Spinal cord (tissue), 10 donors: ENCODE results near the gene CFAP20. TPM values are rescaled to one million over a fixed set of nuclear protein-coding genes. Genes with fewer than 3 reads are reported as not detected.

Experiments
- DNase-seq, 6 donors: peaks; one replicate each; pipeline versions ENCODE4 v3.0.0 to v3.0.0-alpha.2; 2013 to 2015; ENCODE audit warnings: low spot score in 6 of 6, low read depth in 4 of 6
- H3K27ac ChIP-seq: one replicate; pipeline ENCODE4 v1.5.1; 2013; ENCODE audit warnings: low read depth, low read length, control low read depth
- H3K27me3 ChIP-seq: one replicate; pipeline ENCODE4 v1.6.1; 2013; ENCODE audit warnings: low read length; ENCODE audit not compliant: control insufficient read depth, insufficient read depth
- H3K36me3 ChIP-seq: one replicate; pipeline ENCODE4 v1.6.1; 2013; ENCODE audit warnings: low read length; ENCODE audit not compliant: control insufficient read depth, insufficient read depth
- H3K4me1 ChIP-seq: one replicate; pipeline ENCODE4 v1.6.1; 2013; ENCODE audit warnings: low read length; ENCODE audit not compliant: control insufficient read depth, insufficient read depth
- H3K4me3 ChIP-seq: one replicate; pipeline ENCODE4 v1.5.1; 2013; ENCODE audit warnings: low read depth, low read length, control low read depth
- H3K9me3 ChIP-seq: one replicate; pipeline ENCODE4 v1.6.1; 2013; ENCODE audit warnings: low read length; ENCODE audit not compliant: control insufficient read depth, insufficient read depth
- WGBS: methylation state at CpG from one replicate; pipeline ENCODE4 v1.1.5; 2013; ENCODE audit warnings: missing lambda C conversion rate; ENCODE audit not compliant: insufficient coverage; 5-methylcytosine and 5-hydroxymethylcytosine counted together
- polyA plus RNA-seq, 2 donors: library from polyadenylated mRNA; unstranded; fragments of 120-200 nt; gene quantifications; one replicate each; pipeline ENCODE4 v1.2.1, GENCODE V29; 2013; ENCODE audit not compliant: insufficient read length in 2 of 2
- total RNA-seq, 2 donors: library from RNA; depleted of rRNA in 1 of 2; stranded (reverse); fragments of 120-200 nt in 1 of 2; fragments of >200 nt in 1 of 2; gene quantifications; one replicate each; pipeline versions ENCODE4 v1.2.3 to v1.2.4, GENCODE V29; 2013 to 2014
- donor health status: healthy.

Gene CFAP20
- total and polyA plus RNA-seq, 4 donors: 84.6 to 122 (median 107) TPM

DNA sequence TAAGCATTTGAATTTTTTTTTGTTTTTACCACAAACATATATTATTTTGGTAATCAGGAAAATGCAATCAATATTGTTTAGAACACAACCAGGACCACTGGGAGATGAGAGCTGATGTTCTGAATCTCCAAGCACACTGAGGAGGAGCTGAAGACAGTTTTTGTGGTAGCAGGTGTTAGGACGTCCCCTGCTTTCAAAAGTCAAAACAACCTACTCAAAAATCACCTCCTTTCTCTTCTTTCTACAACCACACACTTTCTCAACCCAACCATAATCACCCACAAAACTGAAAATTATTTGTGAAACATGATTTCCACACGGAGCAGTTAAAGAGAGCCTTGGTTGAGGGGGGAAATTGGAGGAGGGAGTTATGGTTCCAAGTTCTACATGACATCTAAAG lies 26.7 kb upstream of the CFAP20 start:
- WGBS: no CpG with 5 or more reads among the region's 2 CpGs
- no peak for DNase-seq
- Histone ChIP-seq H3K9me3 (no peaks in the 10 kb centered on the region), H3K36me3 (peaks cover 16% of the 10 kb centered on the region), H3K27me3 (no peaks in the 10 kb centered on the region), H3K4me3 (no peak overlapping the region), H3K27ac (no peak overlapping the region), H3K4me1 (no peaks in the 10 kb centered on the region)

DNA sequence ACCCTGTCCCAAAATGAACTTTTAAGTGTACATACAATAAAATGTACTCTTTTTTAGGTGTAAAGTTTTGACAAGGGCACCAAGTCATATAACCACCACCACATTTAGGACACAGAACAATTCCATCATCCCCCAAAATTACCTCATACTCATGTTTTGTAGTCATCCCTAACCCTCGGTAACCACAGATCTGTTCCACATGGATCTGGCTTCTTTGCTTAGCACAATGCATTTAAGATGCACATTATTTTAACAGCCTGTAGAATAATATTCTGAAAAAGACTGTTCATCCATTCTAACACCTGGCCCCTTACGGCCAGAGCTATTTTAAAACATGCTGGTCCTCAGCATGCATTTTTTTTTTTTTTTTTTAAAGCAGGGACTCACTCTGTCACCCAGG lies 25.2 kb upstream of the CFAP20 start:
- no peak overlapping the region for H3K27ac ChIP-seq
- no peak overlapping the region for H3K4me3 ChIP-seq
- no peaks in the 10 kb centered on the region for H3K9me3 ChIP-seq
- H3K4me1 ChIP-seq: no peaks in the 10 kb centered on the region
- peaks cover 8% of the 10 kb centered on the region for H3K36me3 ChIP-seq
- no peaks in the 10 kb centered on the region for H3K27me3 ChIP-seq
- no peak for DNase-seq
- 85% methylated on average over 2 of the region's 2 CpGs for WGBS

DNA sequence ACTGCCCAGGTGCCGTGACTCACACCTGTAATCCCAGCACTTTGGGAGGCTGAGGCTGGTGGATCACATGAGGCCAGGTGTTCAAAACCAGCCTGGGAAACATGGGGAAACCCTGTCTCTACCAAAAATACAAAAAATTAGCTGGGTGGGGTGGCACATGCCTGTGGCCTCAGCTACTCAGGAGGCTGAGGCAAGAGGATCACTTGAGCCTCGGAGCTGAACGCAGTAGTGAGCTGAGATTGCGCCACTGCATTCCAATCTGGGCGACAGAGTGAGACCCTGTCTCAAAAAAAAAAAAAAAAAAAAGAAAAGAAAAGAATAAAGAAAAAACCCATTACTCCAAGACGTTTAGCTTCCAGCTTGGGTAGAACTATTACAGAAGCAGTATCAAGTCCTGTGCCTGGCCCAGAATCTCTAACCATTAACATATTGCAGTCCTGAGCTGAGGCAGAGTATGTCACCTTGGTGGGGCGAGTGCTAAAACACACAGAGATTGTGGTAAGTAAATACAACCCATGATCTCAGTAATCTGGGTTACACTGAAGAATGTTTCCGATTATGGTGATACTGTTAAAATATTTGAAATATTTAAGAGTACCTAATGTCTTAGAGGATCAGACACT lies 23.2 kb upstream of the CFAP20 start:
- Histone ChIP-seq H3K27ac (no peak overlapping the region), H3K36me3 (no peaks in the 10 kb centered on the region), H3K27me3 (no peaks in the 10 kb centered on the region), H3K4me3 (no peak overlapping the region), H3K9me3 (no peaks in the 10 kb centered on the region), H3K4me1 (no peaks in the 10 kb centered on the region)
- DNase-seq: no peak
- WGBS: 91% methylated on average over 4 of the region's 8 CpGs

DNA sequence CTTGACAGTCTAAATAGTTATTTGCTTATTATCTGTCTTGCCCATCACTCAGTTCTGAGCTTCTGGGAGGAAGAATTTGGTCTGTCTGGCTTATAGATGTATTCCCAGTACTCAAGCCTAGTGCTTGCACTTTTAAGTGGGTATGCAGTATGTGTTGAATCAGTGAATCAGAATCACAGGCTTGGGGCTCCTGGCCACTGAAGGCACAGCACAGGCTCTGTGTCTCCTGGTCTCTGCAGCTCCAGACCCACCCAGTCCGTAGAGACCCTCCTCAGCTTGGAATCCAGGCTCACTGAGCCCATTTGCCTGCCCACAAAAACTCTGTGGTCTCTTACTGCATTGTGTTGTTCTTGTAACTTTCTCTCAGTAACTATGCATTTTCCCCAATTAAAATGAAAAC lies 19.3 kb upstream of the CFAP20 start:
- no peak for DNase-seq
- no peaks in the 10 kb centered on the region for H3K36me3 ChIP-seq
- H3K27ac ChIP-seq: no peak overlapping the region
- H3K27me3 ChIP-seq: no peaks in the 10 kb centered on the region
- no peak overlapping the region for H3K4me3 ChIP-seq
- no peaks in the 10 kb centered on the region for H3K9me3 ChIP-seq
- no peaks in the 10 kb centered on the region for H3K4me1 ChIP-seq
- 100% methylated on average over 1 of the region's 1 CpG for WGBS

DNA sequence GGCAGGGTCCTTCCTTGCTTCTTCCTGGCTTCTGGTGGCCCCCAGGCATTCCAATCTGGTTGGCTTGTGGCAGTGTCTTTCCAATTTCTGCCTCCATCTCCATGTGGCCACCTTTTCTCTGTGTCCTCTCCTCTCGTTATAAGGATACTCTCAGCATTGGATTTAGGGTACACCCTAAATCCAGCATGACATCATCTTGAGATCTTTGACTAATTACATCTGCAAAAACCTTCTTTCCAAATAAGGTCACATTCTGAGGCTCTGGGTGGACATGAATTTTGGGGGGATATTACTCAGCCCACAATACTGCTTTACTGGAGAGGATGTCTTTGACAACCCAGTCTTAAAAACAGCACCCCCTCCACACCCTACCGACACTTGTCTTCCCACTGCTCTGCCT lies 18.9 kb upstream of the CFAP20 start:
- no peak for DNase-seq
- 100% methylated on average over 1 of the region's 2 CpGs for WGBS
- no peak overlapping the region for H3K4me3 ChIP-seq
- H3K9me3 ChIP-seq: no peaks in the 10 kb centered on the region
- no peaks in the 10 kb centered on the region for H3K36me3 ChIP-seq
- H3K27me3 ChIP-seq: no peaks in the 10 kb centered on the region
- no peak overlapping the region for H3K27ac ChIP-seq
- H3K4me1 ChIP-seq: no peaks in the 10 kb centered on the region

DNA sequence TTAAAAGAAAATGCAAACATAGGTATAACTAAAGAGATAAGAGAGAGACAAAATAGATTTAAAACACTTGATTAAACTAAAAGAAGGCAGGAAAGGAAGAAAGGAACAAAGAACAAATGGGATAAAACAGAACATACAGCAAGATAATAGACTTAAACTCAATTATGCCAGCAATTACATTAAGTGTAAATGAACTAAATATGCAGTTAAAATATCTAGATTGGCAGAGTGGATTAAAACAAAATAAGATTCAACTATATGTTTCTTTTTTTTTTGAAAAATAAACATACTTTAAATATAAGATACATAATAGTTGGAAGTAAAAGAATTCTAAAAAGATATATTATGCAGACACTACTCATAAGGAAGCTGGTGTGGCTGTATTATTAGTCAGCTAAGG lies 9.7 kb upstream of the CFAP20 start:
- no peak overlapping the region for H3K4me3 ChIP-seq
- peaks cover 2% of the 10 kb centered on the region for H3K36me3 ChIP-seq
- DNase-seq: no peak
- H3K9me3 ChIP-seq: no peaks in the 10 kb centered on the region
- no peak overlapping the region for H3K27ac ChIP-seq
- H3K4me1 ChIP-seq: no peaks in the 10 kb centered on the region
- H3K27me3 ChIP-seq: no peaks in the 10 kb centered on the region

DNA sequence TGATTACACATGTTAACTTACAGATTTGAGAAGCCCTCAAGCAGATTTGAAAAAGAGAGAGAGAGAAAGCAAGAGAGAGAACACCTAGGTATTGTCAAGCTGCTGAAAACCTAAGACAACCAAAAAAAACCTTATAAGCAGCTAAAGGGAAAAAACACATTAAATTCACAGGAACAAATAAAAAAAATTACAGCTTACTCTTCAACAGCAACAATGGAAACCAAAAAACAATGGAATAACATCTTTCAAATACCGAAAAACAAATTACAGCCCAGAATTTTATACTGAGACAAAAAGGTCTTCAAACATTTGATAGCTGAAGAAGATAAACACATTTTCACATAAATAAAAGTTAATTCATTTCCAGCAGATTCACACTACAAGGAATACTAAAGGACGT lies 8.4 kb upstream of the CFAP20 start:
- no CpG with 5 or more reads among the region's 2 CpGs for WGBS
- H3K4me1 ChIP-seq: no peaks in the 10 kb centered on the region
- H3K36me3 ChIP-seq: peaks cover 2% of the 10 kb centered on the region
- H3K27ac ChIP-seq: no peak overlapping the region
- H3K4me3 ChIP-seq: no peak overlapping the region
- H3K9me3 ChIP-seq: no peaks in the 10 kb centered on the region
- no peak for DNase-seq
- H3K27me3 ChIP-seq: no peaks in the 10 kb centered on the region

DNA sequence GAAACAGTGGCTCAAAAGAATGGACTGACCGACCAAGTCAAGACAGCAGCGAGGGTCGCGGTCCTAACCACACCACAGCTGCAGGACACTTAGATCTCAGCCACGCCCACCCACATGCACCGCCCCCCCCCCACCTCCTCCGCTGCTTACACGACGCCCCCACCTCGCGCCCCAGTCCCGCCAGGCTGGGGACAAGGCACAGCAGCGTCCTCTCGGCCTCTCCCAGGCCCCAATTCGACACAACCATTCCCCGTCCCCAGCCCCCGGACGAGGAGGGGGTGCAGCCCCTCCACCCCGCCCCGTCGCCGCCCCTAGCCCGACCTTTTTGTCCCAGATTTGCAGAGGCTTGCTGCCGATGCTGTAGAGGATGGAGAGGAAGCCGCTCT lies 477 bp downstream of the CFAP20 start:
- peak in 2 of 6 donors; percentile 63 to 70 for DNase-seq
- WGBS: under 1% methylated on average over 14 of the region's 25 CpGs
- Histone ChIP-seq H3K4me1 (peaks cover 17% of the 10 kb centered on the region), H3K36me3 (no peaks in the 10 kb centered on the region), H3K9me3 (peaks cover 2% of the 10 kb centered on the region), H3K4me3 (peak overlapping the region; percentile 100), H3K27me3 (no peaks in the 10 kb centered on the region), H3K27ac (peak overlapping the region; percentile 99)

DNA sequence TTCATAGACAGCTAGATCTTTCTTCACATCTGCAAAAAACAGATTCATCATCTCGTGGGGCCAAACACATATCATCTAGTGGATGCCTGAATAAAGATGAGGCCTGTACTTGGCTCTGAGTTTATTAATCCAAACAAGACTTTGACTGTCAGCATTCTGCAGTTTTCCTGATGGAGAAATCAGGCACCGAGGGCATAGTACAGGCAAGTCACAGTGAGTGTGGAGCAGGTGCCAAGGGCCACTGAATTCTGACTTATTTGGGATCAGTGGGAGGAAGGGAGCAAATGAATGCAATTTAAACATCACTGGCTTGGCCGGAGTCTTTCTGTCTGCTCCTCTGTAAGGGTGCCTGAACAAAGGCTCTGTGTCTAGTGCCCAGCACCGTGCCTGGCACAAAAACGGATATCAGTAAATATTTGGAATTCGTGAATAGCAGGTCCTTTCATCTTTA lies 975 bp downstream of the CFAP20 start:
- H3K27me3 ChIP-seq: no peaks in the 10 kb centered on the region
- H3K27ac ChIP-seq: peak overlapping the region; percentile 99
- H3K36me3 ChIP-seq: no peaks in the 10 kb centered on the region
- H3K9me3 ChIP-seq: peaks cover 2% of the 10 kb centered on the region
- no CpG with 5 or more reads among the region's 6 CpGs for WGBS
- H3K4me3 ChIP-seq: peak overlapping the region; percentile 100
- DNase-seq: peak in 2 of 6 donors; percentile 46 to 72
- H3K4me1 ChIP-seq: peaks cover 17% of the 10 kb centered on the region

DNA sequence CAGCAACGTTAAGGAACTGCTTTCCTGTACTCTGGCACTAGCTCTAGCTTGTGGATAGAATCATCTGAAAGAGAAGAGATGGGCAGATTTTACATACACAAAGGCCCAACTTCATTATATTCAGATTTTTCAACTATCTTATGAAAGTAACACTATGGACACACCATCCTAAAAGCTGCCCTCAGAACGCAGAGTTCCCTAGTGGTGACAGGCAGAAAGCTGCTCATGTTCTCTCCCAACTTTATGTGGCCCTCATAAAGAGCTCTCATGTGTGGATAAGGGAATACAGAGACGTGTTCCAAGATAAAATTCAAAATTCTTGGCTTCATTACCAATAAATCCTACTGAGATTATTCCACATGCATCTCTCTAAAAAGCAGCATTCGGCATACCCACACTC lies 1.5 kb downstream of the CFAP20 start:
- Histone ChIP-seq H3K4me3 (peak overlapping the region; percentile 100), H3K4me1 (peaks cover 17% of the 10 kb centered on the region), H3K36me3 (no peaks in the 10 kb centered on the region), H3K27me3 (no peaks in the 10 kb centered on the region), H3K27ac (peak overlapping the region; percentile 99), H3K9me3 (peaks cover 2% of the 10 kb centered on the region)
- DNase-seq: no peak
- 0% methylated on average over 1 of the region's 4 CpGs for WGBS
